Fibroblast of skin of abdomen (primary cell): ENCODE measurements around the gene USE1.
A peak's percentile ranks its signal among the peaks of the same experiment; 100 is the strongest.

Source experiments
- DNase-seq: peaks from one replicate; pipeline ENCODE4 v3.0.0-alpha.2; 2013

USE1 gene

GRCh38 chr19:17235971-17236777, 21.0 kb downstream of the USE1 start:
- peak; percentile 49 for DNase-seq

GRCh38 chr19:17236811-17237543, 21.8 kb downstream of the USE1 start:
- DNase-seq = no peak

GRCh38 chr19:17237747-17238706, 22.9 kb downstream of the USE1 start:
- no peak for DNase-seq

- DNase-seq = no peak
Measured at GRCh38 chr19:17240062-17240752, 25.1 kb downstream of the USE1 start.

- no peak for DNase-seq
Measured at GRCh38 chr19:17240826-17241399, 25.8 kb downstream of the USE1 start.

- no peak for DNase-seq
Measured at GRCh38 chr19:17242431-17243208, 27.5 kb downstream of the USE1 start.

- DNase-seq = no peak
Measured at GRCh38 chr19:17243211-17243829, 28.2 kb downstream of the USE1 start.

GRCh38 chr19:17243830-17244617, 28.9 kb downstream of the USE1 start:
- peak; percentile 18 for DNase-seq

- no peak for DNase-seq
Measured at GRCh38 chr19:17244618-17245534, 29.7 kb downstream of the USE1 start.

- DNase-seq = no peak
Measured at GRCh38 chr19:17245535-17245984, 30.4 kb downstream of the USE1 start, which contains the start of gene NR2F6. TSS of gene NR2F6 (minus strand) at chr19:17245919. CDS start at chr19:17245220, 699 bp downstream.

- no peak for DNase-seq
Measured at GRCh38 chr19:17246681-17247425, 31.7 kb downstream of the USE1 start.

- DNase-seq = no peak
Measured at GRCh38 chr19:17248011-17248776, 33.0 kb downstream of the USE1 start.

GRCh38 chr19:17249887-17250548, 34.9 kb downstream of the USE1 start:
- DNase-seq = no peak

GRCh38 chr19:17254636-17255035, 39.5 kb downstream of the USE1 start:
- DNase-seq = no peak

GRCh38 chr19:17255150-17255621, 40.0 kb downstream of the USE1 start:
- DNase-seq = no peak

- no peak for DNase-seq
Measured at GRCh38 chr19:17256130-17256529, 41.0 kb downstream of the USE1 start.
